ENCODE results near the gene EARS2.
"Not testable (repeated sequence)": the region's sequence is repeated elsewhere in the genome, so short reads cannot be mapped to it uniquely, and the experiment has no call there.

The EARS2 gene

GRCh38 chr16:23528644-23529310, 28.4 kb downstream of the EARS2 start:
- DNase-seq (ENCODE audit: low read depth in 1 of 2, low spot score in 1 of 2), result no peak

- DNase-seq (ENCODE audit: low read depth in 1 of 2, low spot score in 1 of 2), result no peak
Measured at GRCh38 chr16:23527961-23528643, 29.0 kb downstream of the EARS2 start.

DNA sequence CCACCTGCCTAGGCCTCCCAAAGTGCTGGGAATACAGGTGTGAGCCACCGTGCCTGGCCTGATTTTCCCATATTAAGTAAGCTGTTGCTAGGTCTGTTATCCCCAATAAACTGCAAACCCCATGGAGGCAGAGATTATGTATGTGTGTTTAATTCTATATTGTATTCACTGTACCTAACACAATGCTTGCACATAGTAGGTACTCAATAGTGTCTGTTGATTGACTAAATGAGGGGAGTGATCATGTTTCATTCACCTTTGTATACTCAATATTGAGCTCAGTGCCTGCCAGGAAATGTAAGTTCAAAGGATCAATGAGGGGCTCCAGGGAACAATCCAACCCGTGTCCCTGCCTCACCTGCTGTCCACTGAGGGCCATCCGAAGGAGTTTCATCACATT, 32.3 kb downstream of the EARS2 start:
- no peak for DNase-seq (ENCODE audit: low read depth in 1 of 2, low spot score in 1 of 2)

DNA sequence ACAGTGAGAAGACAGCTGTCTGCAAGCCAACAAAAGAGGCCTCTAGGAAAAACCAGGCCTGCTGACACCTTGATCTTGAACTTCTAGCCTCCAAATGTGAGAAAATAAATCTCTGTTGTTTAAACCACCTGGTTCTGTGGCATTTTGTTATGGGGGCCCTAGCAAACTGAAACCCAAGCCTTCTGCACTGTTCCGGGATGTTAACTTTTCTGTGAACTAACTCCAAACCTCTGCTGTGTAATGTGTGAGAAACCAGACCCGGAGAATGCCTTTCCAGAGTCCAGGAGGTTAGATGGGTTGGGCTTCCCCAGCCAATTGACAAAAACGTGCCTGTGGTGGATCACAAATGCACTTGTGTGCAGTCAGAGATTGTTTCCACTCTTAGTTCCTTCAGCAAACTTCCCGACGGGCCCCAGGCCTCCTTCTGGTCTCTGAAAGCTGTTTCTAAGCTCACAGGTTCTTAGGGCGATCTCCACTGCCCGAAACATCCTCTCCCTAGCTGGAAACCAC, 33.2 kb downstream of the EARS2 start:
- DNase-seq (ENCODE audit: low read depth in 1 of 2, low spot score in 1 of 2), result no peak

DNA sequence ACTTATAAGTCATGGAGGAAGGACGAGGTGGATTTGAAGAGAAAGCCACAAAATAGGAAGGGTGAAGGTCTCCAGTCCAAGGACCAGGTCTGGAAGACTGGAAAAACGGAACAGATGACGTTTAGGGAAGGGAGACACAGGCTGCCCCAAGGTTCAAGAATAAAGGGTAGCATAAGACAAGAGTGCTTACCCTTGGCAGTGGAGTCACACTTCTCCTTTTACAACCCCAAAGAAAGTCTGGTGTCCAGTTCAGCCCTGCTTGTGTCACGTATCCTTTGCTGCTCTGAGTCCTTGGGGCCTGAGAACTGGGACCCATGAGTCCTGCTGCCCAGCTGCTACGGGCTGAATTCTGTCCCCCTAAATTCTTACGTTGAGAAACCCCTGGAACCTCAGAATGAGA, 33.8 kb downstream of the EARS2 start:
- DNase-seq (ENCODE audit: low read depth in 1 of 2, low spot score in 1 of 2), result no peak

GRCh38 chr16:23521965-23522364, 35.2 kb downstream of the EARS2 start:
- no peak for DNase-seq (ENCODE audit: low read depth in 1 of 2, low spot score in 1 of 2)

DNA sequence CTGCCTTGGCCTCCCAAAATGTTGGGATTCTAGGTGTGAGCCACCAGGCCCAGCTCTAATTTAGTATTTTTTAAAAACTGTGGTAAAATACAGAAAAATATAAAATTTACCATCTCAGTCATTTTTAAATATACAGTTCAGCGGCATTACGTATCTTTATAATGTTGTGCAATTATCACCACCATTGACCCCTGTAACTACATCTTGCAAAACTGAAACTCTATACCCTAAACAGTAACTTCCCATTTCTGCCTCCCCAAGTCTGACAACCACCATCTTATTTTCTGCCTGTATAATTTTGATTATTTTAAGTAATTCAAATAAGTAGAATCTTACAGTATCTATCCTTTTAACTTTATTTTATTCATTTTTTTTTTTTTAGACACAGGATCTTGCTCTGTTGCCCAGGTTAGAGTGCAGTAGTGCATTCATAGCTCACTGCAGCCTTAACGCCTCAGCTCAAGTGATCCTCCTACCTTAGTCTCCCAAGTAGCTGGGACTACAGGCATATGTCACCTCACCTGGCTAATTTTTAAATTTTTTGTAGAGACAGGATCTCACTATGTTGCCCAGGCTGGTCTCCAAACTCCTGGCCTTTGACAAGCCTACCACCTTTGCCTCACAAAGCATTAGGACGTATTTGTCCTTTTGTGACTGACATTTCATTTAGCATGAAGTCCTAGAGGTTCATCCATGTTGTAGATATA, 36.0 kb downstream of the EARS2 start:
- DNase-seq (ENCODE audit: low read depth in 1 of 2, low spot score in 1 of 2), result no peak

DNA sequence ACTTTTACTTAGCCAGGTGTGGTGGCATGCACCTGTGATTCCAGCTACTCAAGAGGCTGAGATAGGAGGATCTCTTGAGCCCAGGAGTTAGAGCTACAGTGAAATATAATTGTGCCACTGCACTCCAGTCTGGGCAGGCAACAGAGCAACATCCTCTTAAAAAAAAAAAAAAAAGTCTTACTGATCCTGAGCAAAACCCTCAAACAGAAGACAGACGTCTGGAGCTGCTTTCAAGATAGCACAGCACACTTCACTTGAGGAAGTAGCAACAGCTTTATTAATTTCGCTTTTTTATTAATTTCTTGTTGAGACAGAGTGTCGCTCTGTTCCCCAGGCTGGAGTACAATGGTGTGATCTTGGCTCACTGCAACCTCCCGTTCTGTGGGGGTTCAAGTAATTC, 36.6 kb downstream of the EARS2 start:
- DNase-seq (ENCODE audit: low read depth in 1 of 2, low spot score in 1 of 2), result no peak

GRCh38 chr16:23519282-23519681, 37.9 kb downstream of the EARS2 start:
- DNase-seq (ENCODE audit: low read depth in 1 of 2, low spot score in 1 of 2), result no peak

GRCh38 chr16:23518435-23518891, 38.7 kb downstream of the EARS2 start:
- no peak for DNase-seq (ENCODE audit: low read depth in 1 of 2, low spot score in 1 of 2)

DNA sequence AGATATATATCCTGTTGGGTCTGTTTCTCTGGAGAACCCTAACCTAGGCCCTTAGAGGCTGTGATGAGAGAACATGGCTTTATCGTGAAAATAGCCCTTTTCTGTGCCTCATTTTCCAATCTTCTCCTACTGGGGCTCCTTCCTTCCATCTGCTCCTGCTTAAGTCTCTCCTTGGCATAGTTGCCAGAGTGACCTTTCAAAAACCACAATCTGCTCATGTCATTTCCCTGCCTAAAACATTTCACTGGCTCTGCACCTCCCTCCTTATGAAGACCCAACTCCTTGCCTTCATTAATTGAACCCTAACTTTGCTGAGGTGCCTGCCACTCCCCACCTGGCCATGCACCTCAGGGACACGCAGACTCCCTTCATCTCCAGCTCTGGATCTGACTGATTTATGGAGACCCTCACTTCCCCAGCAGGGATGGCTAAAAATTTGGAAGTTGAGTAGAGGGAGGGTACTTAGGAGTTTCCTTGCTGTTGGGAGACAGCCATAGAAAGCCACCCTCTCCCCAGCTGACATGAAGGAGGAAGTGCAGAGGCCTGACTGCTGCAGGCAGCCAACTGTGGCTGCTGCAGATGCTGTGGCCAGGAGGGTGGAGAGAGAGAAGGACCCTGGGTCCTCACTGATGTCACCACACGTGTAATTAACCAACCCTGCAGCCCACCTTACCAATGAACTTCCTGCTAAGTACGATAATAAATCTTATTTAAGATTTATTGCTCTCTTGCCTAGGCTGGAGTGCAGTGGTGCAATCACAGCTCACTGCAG, 40.6 kb downstream of the EARS2 start:
- DNase-seq (ENCODE audit: low read depth in 1 of 2, low spot score in 1 of 2), result no peak

DNA sequence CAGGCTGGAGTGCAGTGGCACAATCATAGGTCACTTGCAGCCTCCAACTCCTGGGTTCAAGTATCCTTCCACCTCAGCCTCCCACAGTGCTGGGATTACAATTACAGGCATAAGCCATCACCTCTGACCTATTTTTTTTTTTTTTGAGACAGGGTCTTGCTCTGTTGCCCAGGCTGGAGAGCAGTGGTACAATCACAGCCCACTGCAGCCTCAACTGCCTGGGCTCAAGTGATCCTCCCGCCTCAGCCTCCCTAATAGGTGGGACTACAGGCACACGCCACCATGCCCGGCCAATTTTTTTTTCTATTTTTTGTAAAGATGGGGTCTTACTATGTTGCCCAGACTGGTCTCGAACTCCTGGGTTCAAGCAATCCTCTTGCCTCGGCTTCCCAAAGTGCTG, 41.3 kb downstream of the EARS2 start:
- no peak for DNase-seq (ENCODE audit: low read depth in 1 of 2, low spot score in 1 of 2)

GRCh38 chr16:23514381-23515152, 42.6 kb downstream of the EARS2 start:
- DNase-seq (ENCODE audit: low read depth in 1 of 2, low spot score in 1 of 2), result no peak

GRCh38 chr16:23512168-23512695, 44.9 kb downstream of the EARS2 start:
- DNase-seq (ENCODE audit: low read depth in 1 of 2, low spot score in 1 of 2), result no peak

GRCh38 chr16:23511731-23512130, 45.4 kb downstream of the EARS2 start:
- no peak for DNase-seq (ENCODE audit: low read depth in 1 of 2, low spot score in 1 of 2)

DNA sequence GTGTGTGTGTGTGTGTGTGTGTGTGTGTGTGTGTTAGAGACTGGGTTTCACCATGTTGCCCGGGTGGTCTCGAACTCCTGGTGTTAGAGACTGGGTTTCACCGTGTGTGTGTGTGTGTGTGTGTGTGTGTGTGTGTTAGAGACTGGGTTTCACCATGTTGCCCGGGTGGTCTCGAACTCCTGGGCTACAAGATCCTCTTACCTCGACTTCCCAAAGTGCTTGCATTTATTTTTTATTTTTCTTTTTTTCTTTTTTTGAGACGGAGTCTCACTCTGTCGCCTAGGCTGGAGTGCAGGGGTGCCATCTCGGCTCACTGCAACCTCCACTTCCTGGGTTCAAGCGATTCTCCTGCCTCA, 46.3 kb downstream of the EARS2 start:
- not testable (repeated sequence) for DNase-seq (ENCODE audit: low read depth in 1 of 2, low spot score in 1 of 2)

DNA sequence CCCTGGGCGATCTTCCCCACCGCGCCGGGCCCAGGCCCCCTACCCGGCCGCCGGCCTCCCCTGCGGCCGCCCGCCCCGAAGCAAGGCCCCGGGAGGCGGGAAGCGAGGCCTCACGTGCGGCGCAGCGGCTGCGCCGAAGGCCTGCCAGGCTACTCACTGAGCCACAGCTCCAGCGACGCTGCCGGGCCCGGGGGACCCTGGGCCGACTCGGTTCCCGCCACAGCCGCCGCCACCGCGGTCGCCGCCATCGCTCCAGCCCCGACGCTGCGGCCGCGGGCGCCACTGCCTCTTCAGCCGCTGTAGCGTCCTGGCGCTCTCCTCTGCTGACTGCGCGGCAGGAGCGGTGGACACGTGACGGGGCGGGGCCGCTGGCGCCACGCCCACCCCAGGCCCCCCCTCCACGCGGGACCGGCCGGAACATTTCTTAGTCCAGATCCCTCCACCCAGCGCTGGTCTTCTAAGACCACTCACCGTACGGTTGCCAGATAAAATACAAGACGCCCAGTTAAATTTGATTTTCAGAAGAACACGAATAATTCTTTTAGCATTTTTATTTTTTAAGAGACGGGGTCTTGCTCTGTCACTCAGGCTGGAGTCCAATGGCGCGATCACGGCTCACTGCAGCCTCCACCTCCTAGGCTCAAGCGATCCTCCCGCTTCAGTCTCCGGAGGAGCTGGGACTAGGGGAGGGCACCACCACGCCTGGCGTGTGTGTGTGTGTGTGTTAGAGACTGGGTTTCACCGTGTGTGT, 46.8 kb downstream of the EARS2 start, which contains the start of gene GGA2:
TSS of gene GGA2 (minus strand) at position 331 of the 751 bp plus-strand sequence. CDS start at position 248, 83 bp downstream.
- peak; percentile 66 to 78 for DNase-seq (ENCODE audit: low read depth in 1 of 2, low spot score in 1 of 2)

GRCh38 chr16:23509782-23510163, 47.4 kb downstream of the EARS2 start:
- DNase-seq (ENCODE audit: low read depth in 1 of 2, low spot score in 1 of 2), result no peak

- no peak for DNase-seq (ENCODE audit: low read depth in 1 of 2, low spot score in 1 of 2)
Measured at GRCh38 chr16:23509441-23509754, 47.8 kb downstream of the EARS2 start.
